Embryonic facial prominence (tissue), 1 donor: Measurements from ENCODE around the gene DDX25.

Experiments
- DNase-seq: peaks from one replicate; pipeline ENCODE4 v3.0.0-alpha.2; 2016; ENCODE audit errors: extremely low spot score

Gene DDX25

GRCh38 chr11:125950696-125951651, 46.7 kb downstream of the DDX25 start:
- no peak for DNase-seq

GRCh38 chr11:125951731-125952130, 47.4 kb downstream of the DDX25 start:
- DNase-seq, result no peak

- DNase-seq, result no peak
These were observed 48.3 kb downstream of the DDX25 start for GRCh38 chr11:125952559-125952958.

- DNase-seq, result no peak
These were observed 48.7 kb downstream of the DDX25 start for GRCh38 chr11:125952973-125953372.

GRCh38 chr11:125953401-125953935, 49.2 kb downstream of the DDX25 start:
- no peak for DNase-seq

GRCh38 chr11:125954123-125954944, 50.0 kb downstream of the DDX25 start:
- no peak for DNase-seq

GRCh38 chr11:125954945-125955640, 50.8 kb downstream of the DDX25 start:
- DNase-seq, result no peak

GRCh38 chr11:125955856-125956255, 51.5 kb downstream of the DDX25 start:
- no peak for DNase-seq

GRCh38 chr11:125956391-125957134, 52.3 kb downstream of the DDX25 start:
- no peak for DNase-seq

GRCh38 chr11:125957618-125958332, 53.5 kb downstream of the DDX25 start:
- no peak for DNase-seq

- DNase-seq, result no peak
These were observed 54.6 kb downstream of the DDX25 start for GRCh38 chr11:125958872-125959400.

- no peak for DNase-seq
These were observed 55.2 kb downstream of the DDX25 start for GRCh38 chr11:125959511-125959910.

- DNase-seq, result no peak
These were observed 55.6 kb downstream of the DDX25 start for GRCh38 chr11:125959931-125960330.

GRCh38 chr11:125960771-125961170, 56.5 kb downstream of the DDX25 start:
- no peak for DNase-seq

- no peak for DNase-seq
These were observed 63.2 kb downstream of the DDX25 start for GRCh38 chr11:125967515-125967914.

GRCh38 chr11:125968354-125968753, 64.0 kb downstream of the DDX25 start:
- DNase-seq, result no peak

GRCh38 chr11:125971618-125972017, 67.3 kb downstream of the DDX25 start:
- DNase-seq, result no peak

GRCh38 chr11:125974284-125974683, 70.0 kb downstream of the DDX25 start:
- no peak for DNase-seq

GRCh38 chr11:125975634-125976033, 71.3 kb downstream of the DDX25 start:
- no peak for DNase-seq

- DNase-seq, result no peak
These were observed 71.8 kb downstream of the DDX25 start for GRCh38 chr11:125976156-125976555.
